Tibial nerve (tissue), 4 donors: ENCODE measurements around the gene IL25. TPM values are rescaled to one million over a fixed set of nuclear protein-coding genes. Genes with fewer than 3 reads are reported as not detected.
"Not testable (repeated sequence)": the region's sequence is repeated elsewhere in the genome, so short reads cannot be mapped to it uniquely, and the experiment has no call there.

Source experiments
- DNase-seq, 2 donors: peaks; one replicate each; pipeline ENCODE4 v3.0.0-alpha.2; 2019; ENCODE audit warnings: low spot score in 2 of 2
- H3K27ac ChIP-seq, 4 donors: fragments of 200-600 bp; sonication (generic) in 3 of 4; one replicate each; pipeline ENCODE4 v1.5.1; 2017 to 2019; ENCODE audit warnings: mild to moderate bottlenecking in 1 of 4
- H3K27me3 ChIP-seq, 2 donors: fragments of 200-600 bp; sonication (generic) in 1 of 2; one replicate each; pipeline versions ENCODE4 v1.5.1 to v1.6.0; 2017 to 2019
- H3K36me3 ChIP-seq, 3 donors: fragments of 200-600 bp; sonication (generic); one replicate each; pipeline ENCODE4 v1.5.1; 2018 to 2019
- H3K4me1 ChIP-seq, 4 donors: fragments of 200-600 bp; sonication (generic) in 3 of 4; one replicate each; pipeline ENCODE4 v1.5.1; 2017 to 2019
- H3K4me3 ChIP-seq, 4 donors: fragments of 200-600 bp; sonication (generic) in 3 of 4; one replicate each; pipeline ENCODE4 v1.5.1; 2017 to 2019; ENCODE audit warnings: mild to moderate bottlenecking in 1 of 4, moderate library complexity in 1 of 4
- H3K9me3 ChIP-seq, 4 donors: fragments of 200-600 bp; sonication (generic) in 3 of 4; one replicate each; pipeline ENCODE4 v1.5.1; 2017 to 2019
- EP300 ChIP-seq, 2 donors: sonication (generic); formaldehyde crosslinking; IDR thresholded peaks; one replicate each; pipeline ENCODE4 v1.6.1; 2017; ENCODE audit warnings: antibody characterized with exemption in 2 of 2, mild to moderate bottlenecking in 1 of 2
- POLR2A ChIP-seq, 2 donors: fragments of 450-650 bp; IDR thresholded peaks; one replicate each; pipeline ENCODE4 v1.6.1; 2017; ENCODE audit warnings: antibody characterized with exemption in 2 of 2, mild to moderate bottlenecking in 2 of 2, moderate library complexity in 2 of 2
- WGBS, 2 donors: methylation state at CpG; one replicate each; pipeline ENCODE4 v1.1.5; 2018; 5-methylcytosine and 5-hydroxymethylcytosine counted together
- total RNA-seq, 4 donors: library from RNA; depleted of rRNA; stranded (reverse); fragments of >200 nt; gene quantifications; one replicate each; pipeline ENCODE4 v1.1.0, GENCODE V29; 2016
- TF ChIP-seq, protein P1 (sequence below), 5 experiments: fragments of 200-600 bp in 3 of 5; fragments of 450-650 bp in 2 of 5; sonication (generic) in 3 of 5; IDR thresholded peaks; one replicate each; pipeline ENCODE4 v1.5.1; 2016 to 2019; ENCODE audit warnings: antibody characterized with exemption in 5 of 5, mild to moderate bottlenecking in 3 of 5, moderate library complexity in 2 of 5

IL25 gene
- total RNA-seq, 4 donors from 2014 or later, result not detected

DNA sequence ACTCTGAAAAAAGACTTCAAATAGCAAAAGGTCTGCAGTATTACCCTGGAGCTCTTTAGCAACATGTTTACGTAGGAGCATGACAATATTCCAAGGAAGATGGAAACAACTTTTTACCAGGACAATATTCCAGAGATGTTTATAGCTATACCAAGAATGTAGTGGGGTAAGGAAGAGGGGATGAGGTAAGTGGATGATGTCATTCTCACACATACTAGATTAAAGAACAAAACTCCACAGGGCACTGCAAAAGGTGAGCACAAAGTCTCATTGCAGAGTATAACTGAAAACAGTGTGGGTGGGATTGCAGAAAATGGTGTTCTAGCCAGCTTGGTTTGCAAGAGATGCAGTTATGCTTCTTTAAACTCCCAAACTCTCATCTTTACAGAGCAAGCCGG lies 12.6 kb downstream of the IL25 start:
- Histone ChIP-seq H3K27ac (no peak overlapping the region), H3K4me3 (no peak overlapping the region), H3K27me3 (no peaks in the 10 kb centered on the region), H3K9me3 (no peaks in the 10 kb centered on the region), H3K4me1 (peaks cover 0 to 7% (median 0%) of the 10 kb centered on the region in 4 donors), H3K36me3 (no peaks in the 10 kb centered on the region)
- no peak for DNase-seq
- TF ChIP-seq, protein P1, sequence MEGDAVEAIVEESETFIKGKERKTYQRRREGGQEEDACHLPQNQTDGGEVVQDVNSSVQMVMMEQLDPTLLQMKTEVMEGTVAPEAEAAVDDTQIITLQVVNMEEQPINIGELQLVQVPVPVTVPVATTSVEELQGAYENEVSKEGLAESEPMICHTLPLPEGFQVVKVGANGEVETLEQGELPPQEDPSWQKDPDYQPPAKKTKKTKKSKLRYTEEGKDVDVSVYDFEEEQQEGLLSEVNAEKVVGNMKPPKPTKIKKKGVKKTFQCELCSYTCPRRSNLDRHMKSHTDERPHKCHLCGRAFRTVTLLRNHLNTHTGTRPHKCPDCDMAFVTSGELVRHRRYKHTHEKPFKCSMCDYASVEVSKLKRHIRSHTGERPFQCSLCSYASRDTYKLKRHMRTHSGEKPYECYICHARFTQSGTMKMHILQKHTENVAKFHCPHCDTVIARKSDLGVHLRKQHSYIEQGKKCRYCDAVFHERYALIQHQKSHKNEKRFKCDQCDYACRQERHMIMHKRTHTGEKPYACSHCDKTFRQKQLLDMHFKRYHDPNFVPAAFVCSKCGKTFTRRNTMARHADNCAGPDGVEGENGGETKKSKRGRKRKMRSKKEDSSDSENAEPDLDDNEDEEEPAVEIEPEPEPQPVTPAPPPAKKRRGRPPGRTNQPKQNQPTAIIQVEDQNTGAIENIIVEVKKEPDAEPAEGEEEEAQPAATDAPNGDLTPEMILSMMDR (IDR thresholded peaks at IDR 0.05), result no peak
- TF ChIP-seq POLR2A (IDR thresholded peaks at IDR 0.05) (no peak), EP300 (IDR thresholded peaks at IDR 0.05) (no peak)
- 71 to 83% methylated on average over 2 of the region's 2 CpGs for WGBS, 2 donors

DNA sequence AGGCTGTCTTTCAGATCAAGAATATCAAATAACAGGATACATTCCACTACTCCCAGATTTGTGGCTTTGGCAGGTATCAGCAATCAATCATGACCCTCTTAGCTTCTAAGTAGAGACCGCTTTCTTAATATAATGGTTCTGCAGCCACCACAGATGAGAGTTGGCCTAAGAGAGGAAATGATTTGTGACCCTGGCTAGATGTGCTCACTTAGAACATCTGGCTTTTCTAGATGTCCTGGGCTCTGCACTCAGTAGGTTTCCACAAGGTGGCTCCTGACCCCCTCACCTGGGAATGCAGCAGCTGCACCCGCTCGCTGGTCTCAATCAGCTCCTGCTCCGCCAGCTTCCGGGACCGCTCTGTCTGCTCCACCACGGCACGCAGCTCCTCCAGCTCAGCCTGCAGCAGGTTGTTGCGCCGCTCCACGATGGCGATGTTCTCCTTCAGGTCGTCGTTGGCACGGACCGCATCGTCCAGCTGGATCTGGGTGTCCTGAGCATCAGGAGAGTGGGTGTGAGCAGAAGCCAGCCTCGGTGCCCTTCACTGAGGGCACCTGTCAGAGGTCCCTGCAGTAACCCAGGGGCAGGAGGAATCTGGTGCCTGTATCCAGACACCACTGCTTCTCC lies 13.1 kb downstream of the IL25 start:
- H3K9me3 ChIP-seq, result no peaks in the 10 kb centered on the region
- peaks cover 0 to 2% (median 0%) of the 10 kb centered on the region in 4 donors for H3K4me1 ChIP-seq
- H3K27ac ChIP-seq, result no peak overlapping the region
- no peak overlapping the region for H3K4me3 ChIP-seq
- H3K36me3 ChIP-seq, result no peaks in the 10 kb centered on the region
- TF ChIP-seq POLR2A (IDR thresholded peaks at IDR 0.05), result no peak
- TF ChIP-seq EP300 (IDR thresholded peaks at IDR 0.05), result no peak
- TF ChIP-seq, protein P1 (IDR thresholded peaks at IDR 0.05), result no peak
- no peaks in the 10 kb centered on the region for H3K27me3 ChIP-seq
- 80% methylated on average over 18 of the region's 18 CpGs for WGBS, 2 donors
- no peak for DNase-seq

DNA sequence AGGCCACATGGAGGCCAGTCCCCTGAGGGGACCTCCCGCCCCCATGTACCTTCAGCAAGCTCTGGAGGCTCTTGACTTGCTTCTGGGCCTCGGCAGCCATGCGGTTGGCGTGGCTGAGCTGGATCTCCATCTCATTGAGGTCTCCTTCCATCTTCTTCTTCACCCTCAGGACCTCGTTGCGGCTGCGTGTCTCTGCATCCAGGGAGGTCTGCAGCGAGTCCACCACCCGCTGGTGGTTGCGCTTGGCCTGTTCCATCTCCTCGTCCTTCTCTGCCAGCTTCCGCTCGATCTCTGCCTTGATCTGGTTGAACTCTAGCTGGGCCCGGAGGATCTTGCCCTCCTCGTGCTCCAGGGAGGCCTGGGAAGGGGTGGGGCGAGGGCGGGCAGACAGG lies 13.7 kb downstream of the IL25 start:
- WGBS, 2 donors, result 87 to 89% methylated on average over 17 of the region's 17 CpGs
- H3K4me1 ChIP-seq, H3K4me3 ChIP-seq, H3K27ac ChIP-seq, H3K36me3 ChIP-seq, DNase-seq, H3K9me3 ChIP-seq, H3K27me3 ChIP-seq: not testable (repeated sequence)

DNA sequence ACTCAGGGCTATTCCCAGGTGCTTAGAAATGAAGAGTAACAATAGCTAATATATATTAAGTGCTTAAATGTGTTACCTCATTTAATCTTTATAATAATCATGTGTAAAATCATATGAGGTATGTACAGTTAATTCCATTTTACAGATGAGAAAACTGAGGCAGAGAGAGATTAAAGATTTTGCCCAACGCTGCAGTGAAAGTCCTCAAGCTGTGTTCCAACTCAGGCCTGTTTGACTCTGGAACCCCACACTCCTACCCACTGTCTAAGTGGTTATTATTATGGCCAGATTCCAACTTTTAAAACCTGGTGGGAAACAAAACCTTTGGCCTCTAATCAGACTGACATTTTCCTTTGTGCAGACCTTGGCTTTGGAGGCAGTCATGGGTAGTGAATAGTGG lies 14.4 kb downstream of the IL25 start:
- 97 to 100% methylated on average over 1 of the region's 1 CpG for WGBS, 2 donors
- no peaks in the 10 kb centered on the region for H3K36me3 ChIP-seq
- no peaks in the 10 kb centered on the region for H3K9me3 ChIP-seq
- H3K4me3 ChIP-seq, result no peak overlapping the region
- DNase-seq, result no peak
- H3K27ac ChIP-seq, result no peak overlapping the region
- no peaks in the 10 kb centered on the region for H3K4me1 ChIP-seq
- H3K27me3 ChIP-seq, result no peaks in the 10 kb centered on the region
- TF ChIP-seq EP300 (IDR thresholded peaks at IDR 0.05), result no peak
- TF ChIP-seq, protein P1 (IDR thresholded peaks at IDR 0.05), result no peak
- no peak for TF ChIP-seq POLR2A (IDR thresholded peaks at IDR 0.05)

DNA sequence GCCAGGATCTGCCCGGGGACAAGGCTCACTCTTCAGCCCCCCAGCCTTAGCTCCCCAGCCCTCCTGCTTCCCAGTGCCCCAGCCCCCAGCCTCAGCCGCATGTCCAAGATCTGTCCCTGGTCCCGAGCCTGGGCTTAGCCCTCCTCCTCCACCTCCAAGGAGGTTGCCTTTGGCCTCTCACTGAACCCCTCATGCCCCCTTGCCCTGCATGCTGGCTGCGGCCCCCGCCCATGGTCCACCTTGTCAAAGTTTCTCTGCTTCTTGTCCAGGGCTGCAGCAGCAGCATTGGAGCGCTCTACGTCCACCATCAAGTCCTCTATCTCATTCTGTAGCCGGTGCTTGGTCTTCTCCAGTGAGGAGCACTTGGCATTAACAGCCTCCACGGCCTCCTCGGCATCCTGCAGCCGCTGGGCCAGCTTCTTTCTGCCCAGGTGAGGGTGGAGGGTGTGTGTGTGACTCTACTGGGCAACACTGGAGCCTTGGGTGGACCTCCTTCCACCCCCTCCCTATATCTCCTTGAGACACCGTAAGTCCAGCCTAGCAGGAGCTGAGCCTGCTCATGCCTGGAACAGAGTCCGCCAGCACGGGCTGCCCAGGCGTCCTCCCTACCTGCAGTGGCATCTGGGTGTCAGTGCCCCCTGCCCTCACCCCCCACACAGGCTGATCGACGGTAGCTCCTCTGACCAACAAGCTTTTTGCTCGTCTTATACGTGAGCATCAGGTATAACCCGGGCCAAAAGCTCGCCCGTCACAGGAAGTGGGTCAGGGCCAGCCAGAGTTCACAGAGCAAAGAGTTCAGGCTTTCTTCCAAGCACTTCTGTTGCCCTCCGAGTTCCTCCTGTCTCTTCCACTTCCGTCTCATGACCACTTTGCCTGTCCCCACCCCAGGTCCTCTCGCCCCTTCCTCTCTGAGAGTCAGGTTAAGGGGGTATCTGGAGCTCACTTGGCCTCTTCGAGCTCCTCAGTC lies 15.6 kb downstream of the IL25 start:
- TF ChIP-seq, protein P1 (IDR thresholded peaks at IDR 0.05), result no peak
- TF ChIP-seq EP300 (IDR thresholded peaks at IDR 0.05) (no peak), POLR2A (IDR thresholded peaks at IDR 0.05) (no peak)
- Histone ChIP-seq H3K27ac (no peak overlapping the region), H3K36me3 (no peaks in the 10 kb centered on the region), H3K4me3 (no peak overlapping the region), H3K9me3 (no peaks in the 10 kb centered on the region), H3K27me3 (no peaks in the 10 kb centered on the region), H3K4me1 (no peaks in the 10 kb centered on the region)
- WGBS, 2 donors, result 82 to 83% methylated on average over 26 of the region's 26 CpGs
- DNase-seq, result no peak
